ENCODE measurements around the gene PBRM1. TPM values are rescaled to one million over a fixed set of nuclear protein-coding genes. Genes with fewer than 3 reads are reported as not detected.

PBRM1 gene
- total RNA-seq, 1 experiment from 2014 or later, result 40.0 TPM

DNA sequence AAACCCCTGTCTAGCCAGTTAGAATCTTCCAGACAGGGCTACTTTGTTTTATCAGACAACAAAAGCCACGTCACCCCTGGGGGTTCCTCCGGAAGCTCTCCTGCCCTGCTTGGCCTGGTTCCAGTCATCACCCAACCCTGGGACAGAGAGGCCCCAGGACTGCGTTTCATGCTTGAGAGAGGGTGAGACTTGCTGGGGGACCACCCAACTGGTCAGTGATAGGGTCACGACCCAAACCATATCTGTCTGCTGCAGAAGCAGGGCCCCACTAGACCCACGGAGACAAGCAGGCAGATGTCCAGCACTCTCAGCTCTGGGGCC, 153.2 kb downstream of the PBRM1 start:
- no peak for TF ChIP-seq CBX3 (IDR thresholded peaks at IDR 0.05; ENCODE audit: low read depth)
- TF ChIP-seq ZFX (IDR thresholded peaks at IDR 0.05), result no peak
- TF ChIP-seq, protein P1, sequence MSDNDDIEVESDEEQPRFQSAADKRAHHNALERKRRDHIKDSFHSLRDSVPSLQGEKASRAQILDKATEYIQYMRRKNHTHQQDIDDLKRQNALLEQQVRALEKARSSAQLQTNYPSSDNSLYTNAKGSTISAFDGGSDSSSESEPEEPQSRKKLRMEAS (IDR thresholded peaks at IDR 0.05), result no peak
- TF ChIP-seq ATF3 (IDR thresholded peaks at IDR 0.05), result no peak
- no peak for TF ChIP-seq CEBPB (IDR thresholded peaks at IDR 0.05; ENCODE audit: low read depth)
- TF ChIP-seq SP1 (IDR thresholded peaks at IDR 0.05; ENCODE audit: low read depth), result no peak
- no peak for TF ChIP-seq EZH2phosphoT487 (IDR thresholded peaks at IDR 0.05; ENCODE audit: borderline replicate concordance)
- TF ChIP-seq, protein P2, sequence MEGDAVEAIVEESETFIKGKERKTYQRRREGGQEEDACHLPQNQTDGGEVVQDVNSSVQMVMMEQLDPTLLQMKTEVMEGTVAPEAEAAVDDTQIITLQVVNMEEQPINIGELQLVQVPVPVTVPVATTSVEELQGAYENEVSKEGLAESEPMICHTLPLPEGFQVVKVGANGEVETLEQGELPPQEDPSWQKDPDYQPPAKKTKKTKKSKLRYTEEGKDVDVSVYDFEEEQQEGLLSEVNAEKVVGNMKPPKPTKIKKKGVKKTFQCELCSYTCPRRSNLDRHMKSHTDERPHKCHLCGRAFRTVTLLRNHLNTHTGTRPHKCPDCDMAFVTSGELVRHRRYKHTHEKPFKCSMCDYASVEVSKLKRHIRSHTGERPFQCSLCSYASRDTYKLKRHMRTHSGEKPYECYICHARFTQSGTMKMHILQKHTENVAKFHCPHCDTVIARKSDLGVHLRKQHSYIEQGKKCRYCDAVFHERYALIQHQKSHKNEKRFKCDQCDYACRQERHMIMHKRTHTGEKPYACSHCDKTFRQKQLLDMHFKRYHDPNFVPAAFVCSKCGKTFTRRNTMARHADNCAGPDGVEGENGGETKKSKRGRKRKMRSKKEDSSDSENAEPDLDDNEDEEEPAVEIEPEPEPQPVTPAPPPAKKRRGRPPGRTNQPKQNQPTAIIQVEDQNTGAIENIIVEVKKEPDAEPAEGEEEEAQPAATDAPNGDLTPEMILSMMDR (IDR thresholded peaks at IDR 0.05 in 2 of 3, conservative IDR thresholded peaks at IDR 0.05 in 1 of 3; ENCODE audit: borderline replicate concordance in 1 of 3, insufficient read depth in 1 of 3, low read depth in 2 of 3, low read length in 2 of 3), result no peak
- no peak for TF ChIP-seq SRF (IDR thresholded peaks at IDR 0.05; ENCODE audit: low read depth)
- no peaks in the 10 kb centered on the region for H3K27me3 ChIP-seq (ENCODE audit: insufficient read depth, low read length)
- peak overlapping the region; percentile 91 for H3K27ac ChIP-seq (ENCODE audit: low read depth, low read length)
- H3K4me3 ChIP-seq (replicated peaks in 1 of 2; ENCODE audit: low read depth in 1 of 2, low read length in 2 of 2), result peak overlapping the region; percentile 72 to 79
- no peaks in the 10 kb centered on the region for H4K20me1 ChIP-seq (ENCODE audit: insufficient read depth)
- no peak overlapping the region for H2AFZ ChIP-seq (ENCODE audit: low read depth, low read length, poor library complexity, severe bottlenecking)
- ChIA-PET POLR2A (no interaction called here), CTCF (no interaction called here), RAD21 (ENCODE audit: low non-redundant PET in 1 of 2, low total read pairs in 2 of 2, uncharacterized antibody in 2 of 2, unreplicated experiment in 2 of 2) (no interaction called here)
- H3K36me3 ChIP-seq (ENCODE audit: control insufficient read depth in 1 of 2, insufficient read depth in 2 of 2, low read length in 2 of 2), result peaks cover 5 to 7% of the 10 kb centered on the region in 2 experiments; a peak in 3 of 4 replicates
- peaks cover 39% of the 10 kb centered on the region for H3K79me2 ChIP-seq (ENCODE audit: insufficient read depth, low read length)
- peak overlapping the region; percentile 92 for H3K4me2 ChIP-seq (ENCODE audit: low read length)
- no peaks in the 10 kb centered on the region for H3K9me2 ChIP-seq (ENCODE audit: insufficient read depth)
- H3K9me3 ChIP-seq (ENCODE audit: control insufficient read depth in 1 of 2, insufficient read depth in 1 of 2, low read depth in 1 of 2, low read length in 2 of 2), result no peaks in the 10 kb centered on the region
- peak overlapping the region; percentile 91 for H3K9ac ChIP-seq (ENCODE audit: low read length)
- DNase-seq (ENCODE audit: low read depth, low spot score) (no peak), ATAC-seq (no peak)
- peaks cover 11 to 37% of the 10 kb centered on the region in 2 experiments; a peak in 3 of 4 replicates for H3K4me1 ChIP-seq (ENCODE audit: control insufficient read depth in 1 of 2, insufficient read depth in 2 of 2, low read length in 2 of 2)
- intact Hi-C loops (cut with micrococcal nuclease), result no loop called here
- no TSS peak for BruUV-seq (replicated peaks)

All from HCT116 (cell line).